ENCODE measurements around the gene SCAPER. TPM values are rescaled to one million over a fixed set of nuclear protein-coding genes. Genes with fewer than 3 reads are reported as not detected.

Gene SCAPER
- total and polyA plus RNA-seq, 8 donors: 4.9 to 136 (median 18.2) TPM

- no peak for TF ChIP-seq CTCF (IDR thresholded peaks at IDR 0.05)
- TF ChIP-seq EP300 (IDR thresholded peaks at IDR 0.05): no peak
- TF ChIP-seq POLR2A (IDR thresholded peaks at IDR 0.05): no peak
- TF ChIP-seq POLR2AphosphoS5 (IDR thresholded peaks at IDR 0.05): no peak
- H3K27me3 ChIP-seq: no peaks in the 10 kb centered on the region
- peaks cover 0 to 4% (median 0%) of the 10 kb centered on the region in 4 donors for H3K4me1 ChIP-seq
- no peak for DNase-seq
- intact Hi-C loops (cut with DNase I; ENCODE audit: low total_unique reads): no loop called here
- H3K27ac ChIP-seq: no peak overlapping the region
- H3K36me3 ChIP-seq: peaks cover 0 to 4% (median 0%) of the 10 kb centered on the region in 4 donors
- H3K4me3 ChIP-seq: no peak overlapping the region
- WGBS, 5 donors: 70 to 86% (median 74%) methylated on average over 1 of the region's 1 CpG
- H3K9me3 ChIP-seq: no peaks in the 10 kb centered on the region
Observed at GRCh38 chr15:76843269-76843668, 61.9 kb downstream of the SCAPER start.

- no peaks in the 10 kb centered on the region for H3K9me3 ChIP-seq
- H3K27me3 ChIP-seq: no peaks in the 10 kb centered on the region
- intact Hi-C loops (cut with DNase I; ENCODE audit: low total_unique reads): no loop called here
- TF ChIP-seq CTCF (IDR thresholded peaks at IDR 0.05) (peak in 4 of 7 experiments; percentile 16 to 34 (median 29)), EP300 (IDR thresholded peaks at IDR 0.05) (no peak), POLR2AphosphoS5 (IDR thresholded peaks at IDR 0.05) (no peak)
- H3K27ac ChIP-seq: no peak overlapping the region
- 45 to 63% (median 59%) methylated on average over 4 to 5 of the region's 5 CpGs for WGBS, 5 donors
- peak in 1 of 2 donors; percentile 65 for DNase-seq
- peaks cover 0 to 4% (median 0%) of the 10 kb centered on the region in 4 donors for H3K36me3 ChIP-seq
- H3K4me1 ChIP-seq: no peaks in the 10 kb centered on the region
- H3K4me3 ChIP-seq: no peak overlapping the region
Observed at GRCh38 chr15:76840830-76841460, 64.2 kb downstream of the SCAPER start.

GRCh38 chr15:76839173-76839572, 66.0 kb downstream of the SCAPER start:
- no peaks in the 10 kb centered on the region for H3K27me3 ChIP-seq
- no peak for DNase-seq
- peaks cover 0 to 4% (median 0%) of the 10 kb centered on the region in 4 donors for H3K36me3 ChIP-seq
- H3K4me1 ChIP-seq: no peaks in the 10 kb centered on the region
- H3K27ac ChIP-seq: no peak overlapping the region
- H3K9me3 ChIP-seq: no peaks in the 10 kb centered on the region
- no peak for TF ChIP-seq CTCF (IDR thresholded peaks at IDR 0.05)
- no peak for TF ChIP-seq EP300 (IDR thresholded peaks at IDR 0.05)
- TF ChIP-seq POLR2AphosphoS5 (IDR thresholded peaks at IDR 0.05): no peak
- no peak for TF ChIP-seq POLR2A (IDR thresholded peaks at IDR 0.05)
- intact Hi-C loops (cut with DNase I; ENCODE audit: low total_unique reads): no loop called here
- WGBS, 5 donors: 79 to 91% (median 83%) methylated on average over 3 of the region's 3 CpGs
- H3K4me3 ChIP-seq: no peak overlapping the region

GRCh38 chr15:76837474-76837873, 67.7 kb downstream of the SCAPER start:
- peaks cover 0 to 10% (median 4%) of the 10 kb centered on the region in 4 donors for H3K9me3 ChIP-seq
- DNase-seq: no peak

More at GRCh38 chr15:76837474-76837873, 67.7 kb downstream of the SCAPER start:
- 82 to 89% (median 86%) methylated on average over 6 of the region's 6 CpGs for WGBS, 5 donors
- Histone ChIP-seq H3K27me3 (no peaks in the 10 kb centered on the region), H3K27ac (no peak overlapping the region), H3K4me3 (no peak overlapping the region), H3K4me1 (no peaks in the 10 kb centered on the region), H3K36me3 (peaks cover 0 to 9% (median 3%) of the 10 kb centered on the region in 4 donors)
- TF ChIP-seq CTCF (IDR thresholded peaks at IDR 0.05) (no peak), POLR2AphosphoS5 (IDR thresholded peaks at IDR 0.05) (no peak), EP300 (IDR thresholded peaks at IDR 0.05) (no peak), POLR2A (IDR thresholded peaks at IDR 0.05) (no peak)
- intact Hi-C loops (cut with DNase I; ENCODE audit: low total_unique reads): no loop called here
